ENCODE measurements around the gene EPHA3.

GRCh38 chr3:89262309-89262929 is 155.0 kb downstream of the EPHA3 start:
- TF ChIP-seq CTCF (IDR thresholded peaks at IDR 0.05; ENCODE audit: insufficient read depth, low read depth, low read length) (no peak), EZH2 (IDR thresholded peaks at IDR 0.05; ENCODE audit: insufficient read depth, low read length) (no peak)

All from astrocyte (in vitro differentiated cells and primary cell).